ENCODE data around the gene NAMPT.

DNA sequence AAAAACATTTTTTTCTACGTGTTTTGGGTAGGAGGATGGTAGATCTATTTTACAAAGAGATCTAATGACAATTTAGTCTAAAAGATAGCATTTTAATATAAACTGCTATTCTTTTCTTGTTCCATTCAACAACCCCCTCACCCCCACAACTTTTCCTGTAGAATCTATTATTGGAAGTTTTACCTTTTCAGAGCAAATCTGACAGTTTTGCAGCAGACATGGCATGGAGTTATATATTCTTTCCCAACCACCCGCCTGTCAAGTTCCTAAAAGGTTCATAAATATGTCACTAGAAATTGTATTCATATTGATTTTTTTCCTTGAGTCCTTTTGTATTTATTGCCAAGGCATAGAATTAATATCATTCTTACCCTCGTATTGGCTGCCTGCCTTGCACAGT, 21.5 kb upstream of the NAMPT start:
- TF ChIP-seq, protein P1, sequence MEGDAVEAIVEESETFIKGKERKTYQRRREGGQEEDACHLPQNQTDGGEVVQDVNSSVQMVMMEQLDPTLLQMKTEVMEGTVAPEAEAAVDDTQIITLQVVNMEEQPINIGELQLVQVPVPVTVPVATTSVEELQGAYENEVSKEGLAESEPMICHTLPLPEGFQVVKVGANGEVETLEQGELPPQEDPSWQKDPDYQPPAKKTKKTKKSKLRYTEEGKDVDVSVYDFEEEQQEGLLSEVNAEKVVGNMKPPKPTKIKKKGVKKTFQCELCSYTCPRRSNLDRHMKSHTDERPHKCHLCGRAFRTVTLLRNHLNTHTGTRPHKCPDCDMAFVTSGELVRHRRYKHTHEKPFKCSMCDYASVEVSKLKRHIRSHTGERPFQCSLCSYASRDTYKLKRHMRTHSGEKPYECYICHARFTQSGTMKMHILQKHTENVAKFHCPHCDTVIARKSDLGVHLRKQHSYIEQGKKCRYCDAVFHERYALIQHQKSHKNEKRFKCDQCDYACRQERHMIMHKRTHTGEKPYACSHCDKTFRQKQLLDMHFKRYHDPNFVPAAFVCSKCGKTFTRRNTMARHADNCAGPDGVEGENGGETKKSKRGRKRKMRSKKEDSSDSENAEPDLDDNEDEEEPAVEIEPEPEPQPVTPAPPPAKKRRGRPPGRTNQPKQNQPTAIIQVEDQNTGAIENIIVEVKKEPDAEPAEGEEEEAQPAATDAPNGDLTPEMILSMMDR (IDR thresholded peaks at IDR 0.05) = no peak
- TF ChIP-seq POLR2A (IDR thresholded peaks at IDR 0.05) = no peak

Measured in heart left ventricle (tissue), 13 donors.